ENCODE results near the gene RAB25.
"Not testable (repeated sequence)": the region's sequence is repeated elsewhere in the genome, so short reads cannot be mapped to it uniquely, and the experiment has no call there.

Gene RAB25

DNA sequence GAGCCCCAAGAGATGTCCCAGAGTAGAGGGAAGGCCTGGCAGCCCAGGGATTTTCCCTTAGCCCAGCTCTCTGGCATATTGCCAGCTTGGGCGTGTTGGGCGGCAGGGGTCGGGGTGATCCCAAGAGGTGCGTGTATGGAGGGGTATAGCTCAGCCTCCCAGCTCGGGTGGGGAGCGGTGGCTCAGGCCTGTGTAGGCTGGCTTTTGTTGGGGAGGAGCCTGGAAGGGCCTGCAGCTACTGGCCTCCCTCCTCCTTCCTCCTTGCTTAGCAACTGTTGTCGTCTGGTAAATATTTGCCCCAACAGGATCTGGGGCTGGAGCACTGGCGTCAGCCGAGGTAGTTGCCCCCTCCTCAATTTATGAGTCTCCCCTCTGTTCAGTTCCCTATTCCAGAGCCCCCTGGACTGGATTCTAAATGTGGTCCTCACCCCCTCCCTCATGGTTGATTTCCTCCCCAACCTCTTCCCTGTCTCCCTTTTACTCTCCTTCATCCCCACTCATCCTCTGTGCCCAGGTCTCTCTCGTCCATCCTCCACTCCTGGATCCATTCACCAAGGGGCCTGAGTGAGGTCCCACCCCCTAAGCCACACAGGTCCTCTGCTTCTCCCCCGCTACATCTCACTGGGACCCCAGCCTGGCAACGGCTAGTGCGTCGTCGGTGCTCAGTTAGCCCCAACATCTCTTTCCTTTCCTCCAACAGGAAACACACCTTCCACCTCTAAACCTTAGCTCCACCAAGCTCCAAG, 43.3 kb downstream of the RAB25 start:
- no peak for DNase-seq

DNA sequence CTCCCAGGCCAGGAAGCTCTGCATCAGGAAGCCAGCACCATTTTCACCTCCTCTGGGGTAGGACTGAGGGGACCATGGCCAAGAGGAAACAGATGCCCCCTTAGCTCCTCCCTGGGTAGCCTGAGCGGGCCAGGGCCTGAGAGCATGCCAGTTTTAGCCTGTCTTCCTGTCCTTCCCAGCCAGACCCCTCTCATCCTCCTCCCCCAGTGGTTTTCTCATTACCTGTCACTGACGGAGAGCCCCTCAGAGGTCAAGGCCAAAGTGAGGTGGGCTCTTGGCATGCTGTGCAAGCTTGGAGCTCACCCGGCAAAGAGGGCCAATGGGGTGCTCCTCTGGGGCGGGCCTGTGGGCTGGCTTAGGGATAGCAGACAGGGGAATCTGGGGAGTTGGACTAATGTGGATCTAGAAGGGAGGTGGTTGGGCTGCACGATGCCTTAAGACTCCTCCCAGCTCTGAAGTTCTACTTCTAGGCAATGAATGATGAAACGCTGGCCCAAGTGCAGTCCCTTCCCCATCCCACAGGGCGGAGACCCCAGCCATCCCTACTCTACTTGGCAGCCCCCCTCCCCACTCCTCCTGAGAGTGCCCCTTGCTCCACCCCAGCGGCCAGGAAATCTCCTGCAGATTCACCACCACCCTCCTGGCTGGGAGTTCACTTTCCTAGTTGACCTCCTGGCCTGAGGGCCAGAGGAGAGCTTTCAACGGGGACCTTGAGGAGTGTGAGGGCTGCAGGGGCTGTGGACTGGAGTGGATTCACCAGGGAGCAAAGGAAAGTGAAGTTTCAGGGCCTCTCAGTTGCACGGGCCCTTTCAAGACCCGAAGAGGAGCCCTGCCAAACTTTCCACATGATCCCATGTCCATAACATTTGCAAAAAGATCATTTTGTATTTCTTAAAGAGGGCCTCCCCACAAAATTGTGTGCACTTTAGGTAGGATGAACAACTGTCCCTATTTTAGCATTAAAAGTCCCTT, 44.2 kb downstream of the RAB25 start:
- no peak for DNase-seq

DNA sequence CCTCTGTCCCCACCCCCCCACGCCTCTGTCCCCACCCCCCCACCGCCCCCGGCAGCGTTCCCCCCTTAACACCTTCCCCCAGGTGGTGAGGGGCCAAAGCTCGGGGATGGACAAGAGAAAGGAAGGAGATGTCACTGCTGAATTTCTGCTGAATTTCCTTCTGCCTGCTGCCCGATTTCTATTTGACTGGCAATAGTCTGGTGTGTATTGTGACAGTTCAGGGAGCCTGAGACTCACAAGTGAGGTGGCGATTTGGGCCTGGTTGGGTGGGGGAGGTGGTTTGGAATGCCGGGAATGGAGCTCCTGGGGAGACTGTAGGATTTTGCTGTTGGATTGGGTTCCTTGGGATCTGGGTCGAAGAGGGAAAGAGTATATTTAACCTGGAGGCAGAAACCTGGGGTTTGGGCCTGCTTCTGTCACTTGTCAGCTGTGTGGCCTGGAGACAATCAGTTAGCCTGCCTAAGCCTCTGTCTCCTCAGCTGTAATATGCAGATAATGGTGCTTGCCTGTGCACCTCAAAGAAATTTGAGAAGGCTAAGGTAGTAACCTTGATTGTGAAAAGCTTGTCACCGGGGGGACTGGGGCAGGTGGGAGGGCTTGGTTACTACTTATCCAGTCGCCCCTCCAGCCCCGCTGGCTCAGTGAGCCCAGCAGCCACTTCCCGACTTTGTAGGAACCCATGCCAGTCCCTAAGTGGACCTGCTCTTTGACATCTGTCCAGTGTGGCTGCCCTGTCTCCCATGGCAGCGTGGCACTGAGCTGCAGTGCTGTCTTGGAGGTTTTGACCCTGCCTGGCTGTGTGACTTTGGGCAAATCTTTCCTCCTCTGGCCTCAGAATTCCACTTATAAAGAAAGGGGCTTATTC, 45.9 kb downstream of the RAB25 start:
- DNase-seq: no peak

DNA sequence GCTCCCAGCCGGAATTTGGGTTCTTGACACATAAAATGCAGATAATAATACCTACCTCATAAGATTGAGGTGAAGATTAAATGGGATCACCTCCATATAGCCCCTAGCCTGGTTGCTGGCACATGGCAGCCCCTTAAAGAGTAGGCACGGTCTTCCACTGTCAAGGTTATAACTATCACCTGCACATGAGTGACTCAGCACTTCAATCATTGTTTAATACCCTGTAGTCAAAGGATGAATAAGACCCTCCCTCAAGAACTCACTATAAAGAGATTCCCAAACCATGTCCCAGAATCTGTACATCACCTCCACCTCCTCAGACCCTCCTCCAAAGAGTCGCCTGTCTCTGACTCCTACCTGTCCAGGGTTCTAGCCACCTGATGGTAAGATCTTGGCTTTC, 47.1 kb downstream of the RAB25 start:
- no peak for DNase-seq

DNA sequence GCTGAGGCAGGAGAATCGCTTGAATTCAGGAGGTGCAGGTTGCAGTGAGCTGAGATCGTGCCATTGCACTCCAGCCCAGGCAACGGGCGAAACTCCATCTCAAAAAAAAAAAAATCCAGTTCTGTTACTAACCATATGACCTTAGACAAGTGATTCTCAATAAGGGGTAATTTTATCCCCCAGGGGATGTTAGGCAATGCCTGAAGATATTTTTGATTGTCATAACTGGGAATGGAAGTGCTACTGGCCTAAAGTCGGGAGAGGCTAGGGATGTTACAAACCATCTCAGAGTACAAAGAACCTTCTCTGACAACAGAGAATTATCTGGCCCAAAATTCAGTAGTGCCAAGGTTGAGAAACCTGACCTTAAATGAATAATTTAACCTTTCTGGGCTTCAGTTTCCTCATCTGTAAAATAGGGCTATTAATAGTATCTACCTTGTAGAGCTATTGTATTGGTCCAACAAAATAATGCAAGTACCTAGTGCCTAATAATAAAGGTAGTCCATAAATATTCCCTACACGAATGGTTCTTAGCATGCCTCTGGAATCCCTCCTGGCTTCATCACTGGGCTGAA, 47.8 kb downstream of the RAB25 start:
- DNase-seq: no peak

DNA sequence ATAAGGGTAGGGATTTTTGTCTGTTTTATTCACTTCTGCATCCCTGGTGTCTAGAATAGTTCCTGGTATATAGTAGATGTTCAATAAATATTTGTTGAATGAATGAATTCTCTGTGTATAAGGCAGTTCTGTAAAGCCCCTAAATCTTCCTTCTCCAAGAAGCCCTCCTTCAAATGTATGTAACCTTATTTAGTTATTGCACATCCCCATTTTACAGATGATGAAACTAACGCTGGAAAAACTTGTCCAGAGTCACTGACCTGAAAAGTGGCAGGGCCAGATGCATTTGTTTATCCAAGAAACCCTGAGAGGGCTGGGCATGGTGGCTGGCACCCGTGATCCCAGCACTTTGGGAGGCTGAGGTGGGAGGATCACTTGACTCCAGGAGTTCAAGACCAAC, 49.3 kb downstream of the RAB25 start:
- DNase-seq: no peak

DNA sequence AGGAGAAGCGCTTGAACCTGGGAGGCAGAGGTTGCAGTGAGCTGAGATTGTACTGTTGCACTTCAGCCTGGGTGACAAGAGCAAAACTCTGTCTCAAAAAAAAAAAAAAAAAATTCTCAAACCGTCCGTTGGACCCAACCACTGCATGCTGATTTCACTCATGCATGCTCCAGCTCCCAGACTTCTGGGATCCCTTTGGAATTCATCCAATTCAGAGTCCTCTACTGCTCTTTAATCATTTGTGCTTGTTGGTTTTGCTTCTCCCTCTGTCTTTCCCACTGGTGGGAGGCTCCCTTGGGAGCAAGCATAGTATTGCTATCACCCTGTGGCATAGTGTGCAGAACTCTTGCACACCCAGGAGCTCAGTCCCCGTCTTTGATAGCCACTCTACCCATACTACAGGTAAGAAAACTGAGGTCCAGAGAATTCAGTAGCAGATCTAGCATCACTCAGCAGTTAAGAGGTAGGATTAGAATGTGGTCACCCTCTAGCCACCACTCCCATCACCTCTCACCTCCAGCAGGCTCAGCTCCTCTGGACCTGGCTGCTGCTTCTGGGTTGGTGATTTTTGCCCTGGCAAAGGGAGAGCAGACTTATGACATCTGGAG, 50.5 kb downstream of the RAB25 start:
- DNase-seq: no peak

DNA sequence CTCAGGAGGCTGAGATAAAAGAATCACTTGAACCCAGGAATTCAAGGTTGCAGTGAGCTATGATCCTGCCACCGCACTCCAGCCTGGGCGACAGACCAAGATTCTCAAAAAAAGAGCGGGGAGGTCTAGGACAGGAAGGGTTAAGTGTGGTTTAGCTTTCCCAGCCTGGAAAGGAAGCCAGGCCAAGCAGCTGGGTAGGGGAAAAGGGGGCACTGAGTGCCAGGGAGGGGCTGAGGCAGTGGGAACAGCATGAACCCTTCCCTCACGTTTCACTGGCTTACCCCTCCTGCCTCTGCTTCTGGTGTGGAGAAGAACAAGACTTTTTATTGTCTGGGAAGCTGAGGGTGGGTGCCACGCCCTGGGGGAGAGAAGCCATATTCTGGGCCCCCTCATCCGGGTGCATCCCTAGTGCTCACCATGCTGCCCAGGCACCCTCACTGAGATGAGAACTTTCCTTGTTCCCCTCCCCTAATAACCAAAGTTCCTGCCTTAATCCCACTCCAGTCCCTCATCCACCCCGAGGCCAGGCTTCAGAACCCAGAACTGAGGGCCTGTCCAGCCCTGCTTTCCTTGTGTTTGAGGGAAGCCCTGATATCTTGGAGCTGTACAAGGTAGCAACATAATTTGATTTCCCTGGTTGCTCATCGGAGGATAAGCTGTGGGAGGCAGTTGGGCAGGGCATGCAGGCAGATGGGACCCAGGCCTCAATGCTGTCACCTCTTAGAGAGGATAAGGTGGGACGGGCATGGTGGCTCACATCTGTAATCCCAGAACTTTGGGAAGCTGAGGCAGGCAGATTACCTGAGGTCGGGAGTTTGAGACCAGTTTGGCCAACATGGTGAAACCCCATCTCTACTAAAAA, 51.5 kb downstream of the RAB25 start:
- no peak for DNase-seq

DNA sequence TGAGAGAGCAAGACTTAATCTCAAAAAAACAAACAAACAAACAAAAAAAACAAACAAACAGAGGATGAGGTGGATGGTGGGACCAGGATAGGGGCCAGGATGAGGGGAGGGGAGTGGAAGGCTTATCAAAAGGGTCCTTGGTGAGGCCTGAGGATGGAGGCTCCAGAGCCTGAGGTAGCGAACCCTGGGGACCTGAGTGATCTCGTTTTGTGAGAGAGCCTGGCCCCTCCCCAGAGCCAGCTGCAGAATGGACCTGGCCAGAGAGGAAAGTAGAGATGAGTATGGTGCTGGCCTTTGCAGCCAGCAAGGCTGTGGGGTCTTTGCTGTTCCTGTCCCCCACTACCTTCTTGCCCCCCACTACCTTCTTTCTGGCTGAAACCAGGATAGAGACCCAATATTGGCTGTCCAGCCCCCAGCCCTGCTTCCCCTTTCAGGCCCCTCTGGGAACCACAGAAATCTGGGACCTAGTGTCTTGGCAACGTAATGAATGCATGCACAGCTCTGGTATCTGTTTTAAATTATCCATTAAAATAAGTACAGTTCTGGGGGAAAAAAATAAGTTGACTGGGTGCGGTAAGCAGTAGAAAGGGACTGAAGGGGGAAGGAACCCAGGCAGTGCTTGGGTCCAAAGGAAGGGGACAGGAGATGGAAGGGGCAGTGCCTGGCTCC, 52.5 kb downstream of the RAB25 start:
- no peak for DNase-seq

DNA sequence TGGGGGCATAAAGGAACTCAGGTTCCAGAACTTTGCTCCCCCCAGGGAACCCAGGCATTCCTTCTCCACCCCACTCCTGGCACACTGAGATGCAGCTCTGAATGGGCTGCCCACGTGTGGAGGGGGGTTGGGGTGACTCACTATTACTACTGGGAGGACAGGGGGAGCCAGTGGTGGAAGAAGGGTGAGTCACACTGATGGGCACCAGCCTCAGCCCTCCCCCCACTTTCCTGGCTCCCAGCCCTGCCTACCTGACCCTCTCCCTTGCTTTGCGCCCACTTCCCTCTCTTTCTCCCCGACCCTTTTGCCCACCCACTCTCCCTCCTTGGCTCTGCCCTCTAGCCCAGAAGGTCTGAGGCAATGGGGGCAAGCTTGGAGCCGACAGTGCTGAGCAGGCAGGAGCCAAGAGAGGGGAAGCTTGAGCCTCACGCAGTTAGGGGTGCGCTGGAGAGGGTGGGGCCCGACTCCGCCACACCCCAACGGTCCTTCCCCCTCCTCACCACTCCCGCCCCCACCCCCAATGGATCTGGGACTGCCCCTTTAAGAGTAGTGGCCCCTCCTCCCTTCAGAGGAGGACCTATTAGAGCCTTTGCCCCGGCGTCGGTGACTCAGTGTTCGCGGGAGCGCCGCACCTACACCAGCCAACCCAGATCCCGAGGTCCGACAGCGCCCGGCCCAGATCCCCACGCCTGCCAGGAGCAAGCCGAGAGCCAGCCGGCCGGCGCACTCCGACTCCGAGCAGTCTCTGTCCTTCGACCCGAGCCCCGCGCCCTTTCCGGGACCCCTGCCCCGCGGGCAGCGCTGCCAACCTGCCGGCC, 53.4 kb downstream of the RAB25 start, which contains the start of gene LMNA:
Gene LMNA, plus strand, starts transcription at position 611 of the 818 bp plus-strand sequence. CDS start 208 bp downstream, outside the sequence.
- DNase-seq: peak; percentile 69

DNA sequence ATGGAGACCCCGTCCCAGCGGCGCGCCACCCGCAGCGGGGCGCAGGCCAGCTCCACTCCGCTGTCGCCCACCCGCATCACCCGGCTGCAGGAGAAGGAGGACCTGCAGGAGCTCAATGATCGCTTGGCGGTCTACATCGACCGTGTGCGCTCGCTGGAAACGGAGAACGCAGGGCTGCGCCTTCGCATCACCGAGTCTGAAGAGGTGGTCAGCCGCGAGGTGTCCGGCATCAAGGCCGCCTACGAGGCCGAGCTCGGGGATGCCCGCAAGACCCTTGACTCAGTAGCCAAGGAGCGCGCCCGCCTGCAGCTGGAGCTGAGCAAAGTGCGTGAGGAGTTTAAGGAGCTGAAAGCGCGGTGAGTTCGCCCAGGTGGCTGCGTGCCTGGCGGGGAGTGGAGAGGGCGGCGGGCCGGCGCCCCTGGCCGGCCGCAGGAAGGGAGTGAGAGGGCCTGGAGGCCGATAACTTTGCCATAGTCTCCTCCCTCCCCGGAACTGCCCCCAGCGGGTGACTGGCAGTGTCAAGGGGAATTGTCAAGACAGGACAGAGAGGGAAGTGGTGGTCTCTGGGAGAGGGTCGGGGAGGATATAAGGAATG, 54.1 kb downstream of the RAB25 start:
- no peak for DNase-seq

DNA sequence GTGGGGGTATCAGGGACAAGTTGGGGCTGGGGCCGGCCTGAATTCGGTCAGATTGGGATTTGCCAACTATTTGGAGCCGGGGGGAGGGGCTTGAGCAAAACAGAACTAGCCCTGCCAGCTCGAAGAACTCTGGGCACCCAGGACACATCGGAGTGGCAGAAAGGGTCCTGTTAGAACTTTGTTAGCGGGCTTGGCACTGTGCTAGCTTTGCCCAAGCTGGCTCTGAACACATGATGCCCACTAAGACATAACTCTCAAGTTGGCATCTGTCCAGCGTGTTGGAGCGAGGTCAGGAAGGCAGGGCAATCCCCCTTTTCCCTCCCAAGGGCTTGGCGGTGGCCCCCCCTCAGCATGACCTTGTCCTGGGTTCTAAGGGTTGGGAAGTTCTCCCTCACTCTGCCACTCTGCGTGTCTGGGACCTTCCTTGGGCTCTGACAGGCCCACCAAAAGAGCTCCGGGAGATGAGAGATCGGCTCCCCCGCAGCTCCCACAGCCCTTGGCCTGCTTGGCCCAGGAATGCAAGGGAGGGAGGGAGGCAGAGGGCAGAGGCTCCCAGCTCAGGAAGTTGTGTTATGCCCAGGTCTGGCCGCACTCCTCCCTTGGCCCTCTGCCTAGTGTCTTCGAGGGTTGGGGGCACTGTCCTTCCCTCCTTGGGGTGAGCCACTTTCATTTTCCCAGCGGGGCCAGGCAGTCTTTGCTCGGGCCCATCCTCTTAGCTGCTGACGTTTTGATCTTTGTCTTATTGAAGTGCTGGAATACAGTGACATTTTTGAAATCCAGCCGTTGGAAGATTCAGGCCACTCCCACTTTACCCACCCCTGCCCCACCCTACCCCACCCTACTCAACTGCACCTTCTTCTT, 54.8 kb downstream of the RAB25 start:
- no peak for DNase-seq

DNA sequence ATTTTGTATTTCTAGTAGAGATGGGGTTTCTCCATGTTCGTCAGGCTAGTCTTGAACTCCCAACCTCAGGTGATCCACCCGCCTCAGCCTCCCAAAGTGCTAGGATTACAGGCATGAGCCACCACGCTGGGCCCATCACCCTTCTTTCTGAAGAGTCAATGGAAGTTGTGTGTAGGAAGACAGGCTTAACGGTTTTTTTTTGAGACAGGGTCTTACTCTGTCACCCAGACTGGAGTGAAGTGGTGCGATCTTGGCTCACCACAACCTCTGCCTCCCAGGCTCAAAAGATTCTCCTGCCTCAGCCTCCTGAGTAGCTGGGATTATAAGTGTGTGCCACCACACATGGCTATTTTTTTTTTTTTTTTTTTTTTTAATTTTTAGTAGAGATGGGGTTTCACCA, 55.8 kb downstream of the RAB25 start:
- not testable (repeated sequence) for DNase-seq

DNA sequence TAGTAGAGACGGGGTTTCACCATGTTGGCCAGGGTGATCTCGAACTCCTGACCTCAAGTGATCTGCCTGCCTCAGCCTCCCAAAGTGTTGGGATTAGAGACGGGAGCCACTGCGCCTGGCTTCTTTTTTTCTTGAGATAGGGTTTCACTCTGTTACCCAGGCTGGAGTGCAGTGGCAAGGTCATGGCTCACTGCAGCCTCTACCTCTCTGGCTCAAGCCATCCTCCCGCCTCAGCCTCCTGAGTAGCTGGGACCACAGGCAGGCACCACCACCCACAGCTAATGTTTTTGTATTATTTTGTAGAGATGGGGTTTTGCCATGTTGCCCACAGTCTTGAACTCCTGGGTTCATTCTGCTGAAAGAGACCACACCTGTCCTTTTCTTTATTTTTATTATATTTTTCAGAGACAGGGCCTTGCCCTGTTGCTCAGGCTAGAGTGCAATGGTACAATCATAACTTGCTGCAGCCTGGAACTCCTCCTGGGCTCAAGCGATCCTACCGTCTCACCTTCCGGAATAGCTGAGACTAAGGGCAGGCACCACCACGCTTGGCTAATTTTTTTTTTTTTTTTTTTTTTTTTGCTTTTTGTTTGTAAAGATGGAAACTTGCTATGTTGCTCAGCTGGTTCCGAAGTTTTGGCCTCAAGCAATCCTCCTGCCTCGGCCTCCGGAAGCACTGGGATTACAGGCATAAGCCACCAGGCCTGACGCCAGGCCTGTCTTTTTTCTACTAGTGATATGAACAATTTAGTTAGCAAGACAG, 56.6 kb downstream of the RAB25 start:
- no peak for DNase-seq

DNA sequence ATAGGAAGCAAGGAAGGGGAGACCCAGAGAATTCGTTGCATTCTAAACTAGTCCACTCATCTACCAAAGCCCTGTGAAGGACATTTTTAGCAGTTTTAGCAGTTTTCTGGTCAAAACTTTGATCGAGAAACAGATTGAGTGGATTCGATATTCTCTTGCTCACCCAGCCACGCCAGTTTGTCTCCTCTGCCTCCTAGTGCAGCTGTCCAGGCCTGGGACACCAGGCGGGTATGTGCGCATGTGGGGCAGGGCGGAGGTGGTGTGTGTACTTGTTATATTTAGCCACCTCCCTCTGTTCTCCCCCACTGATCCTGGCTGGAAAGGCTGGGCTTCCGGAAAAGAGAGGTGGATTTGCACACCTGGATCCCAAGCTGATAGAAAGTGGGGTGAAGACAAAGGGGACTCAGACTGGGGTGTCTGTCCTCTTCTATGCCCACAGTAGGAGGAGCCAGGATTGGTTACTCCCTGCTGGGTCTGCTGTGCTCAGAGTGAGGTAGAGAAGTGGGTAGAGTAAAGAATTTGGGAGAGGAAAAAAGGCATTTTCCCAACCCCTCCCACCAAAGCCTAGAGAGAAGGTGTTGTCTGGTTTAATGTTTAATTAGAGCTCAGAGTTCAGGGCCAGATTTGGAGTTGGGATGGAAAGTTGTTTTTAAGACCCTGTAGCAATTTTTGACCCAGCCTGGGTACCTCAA, 57.4 kb downstream of the RAB25 start:
- DNase-seq: no peak

DNA sequence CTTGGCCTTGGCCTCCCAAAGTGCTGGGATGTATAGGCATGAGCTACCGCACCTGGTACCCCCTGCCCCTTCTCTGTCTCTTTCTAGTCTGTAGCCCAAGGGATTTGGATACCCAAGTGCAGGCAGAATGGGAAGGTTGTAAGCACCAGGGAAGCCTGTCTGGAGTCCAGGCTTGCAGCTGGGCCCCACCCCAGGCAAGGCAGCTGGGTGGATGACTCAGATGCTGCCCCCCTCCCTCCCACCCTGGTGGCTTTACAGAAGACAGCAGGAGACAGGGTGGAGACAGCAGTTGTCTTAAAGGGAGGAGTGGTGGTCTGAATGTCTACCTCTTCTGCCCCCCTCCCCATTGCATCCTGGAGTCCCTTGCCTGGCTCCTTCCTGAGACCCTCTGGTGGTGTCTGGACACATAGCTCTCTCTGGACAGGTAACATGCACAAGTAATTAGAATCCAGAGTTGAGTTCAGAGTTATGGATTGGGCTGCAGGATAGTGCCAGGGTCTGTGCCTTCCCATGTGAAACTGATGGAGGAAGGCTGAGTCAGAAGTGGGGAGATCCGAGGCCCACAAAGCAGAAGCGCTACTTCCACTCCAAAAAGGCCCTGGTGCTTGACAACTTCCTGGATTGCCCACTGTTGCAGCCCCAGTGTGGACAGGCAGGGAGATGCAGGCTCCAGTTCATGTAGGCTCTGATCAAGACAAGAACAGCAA, 58.7 kb downstream of the RAB25 start:
- no peak for DNase-seq

Measured in stimulated activated CD4-positive, alpha-beta T cell treated with anti-CD3 and anti-CD28 coated beads, Interleukin-12 subunit alpha, Interleukin-12 subunit beta, amount 100 ng/mL, for 4 hours (primary cell).